Nephron progenitor cell (in vitro differentiated cells): ENCODE measurements around the gene EMC9.

ENCODE experiments used
- DNase-seq: peaks from one replicate; pipeline ENCODE4 v3.0.0; 2021
- H3K27ac Mint-ChIP-seq: 2 replicates; pipeline ENCODE4 v1.8.0; 2021; ENCODE audit warnings: mild to moderate bottlenecking, moderate library complexity, mixed read lengths
- H3K27me3 Mint-ChIP-seq: 2 replicates; pipeline ENCODE4 v1.8.0; 2021; ENCODE audit warnings: mild to moderate bottlenecking, low read depth, mixed read lengths; ENCODE audit not compliant: poor library complexity
- H3K36me3 Mint-ChIP-seq: 2 replicates; pipeline ENCODE4 v1.8.0; 2021; ENCODE audit warnings: low read depth, mixed read lengths
- H3K4me1 Mint-ChIP-seq: 2 replicates; pipeline ENCODE4 v1.8.0; 2021; ENCODE audit warnings: mixed read lengths
- H3K4me3 Mint-ChIP-seq: 2 replicates; pipeline ENCODE4 v1.8.0; 2021; ENCODE audit warnings: mild to moderate bottlenecking, moderate library complexity, mixed read lengths
- H3K9me3 Mint-ChIP-seq: 2 replicates; pipeline ENCODE4 v1.8.0; 2021; ENCODE audit warnings: mild to moderate bottlenecking, moderate library complexity, mixed read lengths
- TF ChIP-seq, protein P1 (sequence below): fragments of 200-600 bp; sonication (generic); IDR thresholded peaks from 2 replicates; pipeline ENCODE4 v1.5.0; 2021; ENCODE audit warnings: antibody characterized with exemption

Gene EMC9

DNA sequence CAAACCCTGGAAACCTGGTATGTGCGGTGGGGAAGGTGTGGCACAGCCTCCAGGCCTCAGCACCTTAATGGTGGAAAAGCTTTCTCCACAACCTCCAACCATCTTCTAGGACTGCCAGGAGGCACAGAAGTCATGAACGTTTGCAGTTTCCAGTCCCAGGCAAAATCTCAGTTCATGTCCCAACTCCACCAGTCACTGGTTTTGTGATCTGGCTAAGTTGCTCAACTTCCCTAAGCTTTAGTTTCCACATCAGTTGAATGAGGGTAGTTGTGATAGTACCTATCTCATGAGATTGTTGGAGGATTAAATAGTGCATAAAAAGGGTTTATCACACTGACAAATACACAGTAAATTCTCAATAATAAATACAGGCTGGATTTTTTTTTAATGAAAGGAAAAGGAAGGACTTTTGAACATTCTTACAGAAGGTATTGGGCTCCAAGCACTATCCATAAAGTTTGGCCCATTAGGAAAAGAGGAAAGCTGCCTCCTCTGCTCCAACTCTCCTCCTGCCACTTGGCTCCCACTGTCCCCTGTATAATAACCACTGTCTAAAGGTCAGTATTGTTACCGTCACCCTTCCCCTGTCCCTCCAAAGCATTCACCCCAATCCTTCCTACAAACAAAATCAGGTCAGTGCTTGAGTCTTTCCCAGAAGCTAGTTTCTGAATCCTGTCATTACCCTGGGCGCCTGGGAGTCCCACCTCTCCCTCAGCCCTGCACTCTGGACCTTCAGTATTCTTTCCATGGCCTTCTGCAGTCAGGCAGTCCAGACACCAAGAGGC lies 41.0 kb downstream of the EMC9 start:
- Mint-ChIP-seq H3K27ac (no peak overlapping the region), H3K36me3 (peaks cover 32% of the 10 kb centered on the region), H3K4me1 (peaks cover 14% of the 10 kb centered on the region), H3K27me3 (peaks cover 5% of the 10 kb centered on the region), H3K4me3 (no peak overlapping the region), H3K9me3 (peaks cover 14% of the 10 kb centered on the region)
- TF ChIP-seq, protein P1, sequence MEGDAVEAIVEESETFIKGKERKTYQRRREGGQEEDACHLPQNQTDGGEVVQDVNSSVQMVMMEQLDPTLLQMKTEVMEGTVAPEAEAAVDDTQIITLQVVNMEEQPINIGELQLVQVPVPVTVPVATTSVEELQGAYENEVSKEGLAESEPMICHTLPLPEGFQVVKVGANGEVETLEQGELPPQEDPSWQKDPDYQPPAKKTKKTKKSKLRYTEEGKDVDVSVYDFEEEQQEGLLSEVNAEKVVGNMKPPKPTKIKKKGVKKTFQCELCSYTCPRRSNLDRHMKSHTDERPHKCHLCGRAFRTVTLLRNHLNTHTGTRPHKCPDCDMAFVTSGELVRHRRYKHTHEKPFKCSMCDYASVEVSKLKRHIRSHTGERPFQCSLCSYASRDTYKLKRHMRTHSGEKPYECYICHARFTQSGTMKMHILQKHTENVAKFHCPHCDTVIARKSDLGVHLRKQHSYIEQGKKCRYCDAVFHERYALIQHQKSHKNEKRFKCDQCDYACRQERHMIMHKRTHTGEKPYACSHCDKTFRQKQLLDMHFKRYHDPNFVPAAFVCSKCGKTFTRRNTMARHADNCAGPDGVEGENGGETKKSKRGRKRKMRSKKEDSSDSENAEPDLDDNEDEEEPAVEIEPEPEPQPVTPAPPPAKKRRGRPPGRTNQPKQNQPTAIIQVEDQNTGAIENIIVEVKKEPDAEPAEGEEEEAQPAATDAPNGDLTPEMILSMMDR: no peak
- no peak for DNase-seq

DNA sequence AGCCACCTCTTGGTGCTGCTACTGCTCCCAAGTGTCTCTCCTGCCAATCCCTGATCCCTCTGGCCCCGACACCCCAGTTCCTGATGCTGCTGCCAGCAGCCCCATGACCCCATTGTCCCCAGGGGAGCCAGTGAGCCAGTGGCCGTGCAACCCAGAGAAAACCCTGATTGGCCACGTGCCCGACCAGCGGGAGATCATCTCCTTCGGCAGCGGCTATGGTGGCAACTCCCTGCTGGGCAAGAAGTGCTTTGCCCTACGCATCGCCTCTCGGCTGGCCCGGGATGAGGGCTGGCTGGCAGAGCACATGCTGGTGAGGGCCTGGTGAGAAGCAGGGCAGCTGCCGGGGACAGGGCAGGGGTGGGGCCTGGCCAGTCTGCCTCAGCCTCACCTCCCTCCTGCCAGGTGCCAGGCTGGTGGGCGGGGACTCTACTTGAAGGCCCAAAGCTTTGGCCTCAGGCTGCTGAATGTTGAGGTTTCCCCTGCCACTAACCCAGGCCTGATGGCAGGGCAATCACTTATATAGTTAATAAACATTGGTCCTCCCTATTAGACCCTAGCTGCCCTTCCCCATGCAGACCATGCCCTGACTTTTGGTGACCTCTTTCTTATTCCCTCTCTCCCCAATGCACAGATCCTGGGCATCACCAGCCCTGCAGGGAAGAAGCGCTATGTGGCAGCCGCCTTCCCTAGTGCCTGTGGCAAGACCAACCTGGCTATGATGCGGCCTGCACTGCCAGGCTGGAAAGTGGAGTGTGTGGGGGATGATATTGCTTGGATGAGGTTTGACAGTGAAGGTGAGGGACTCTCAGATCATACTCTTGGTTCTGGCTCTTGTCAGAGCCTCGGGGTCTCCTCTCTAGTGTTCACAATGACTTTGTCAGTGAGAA lies 42.2 kb downstream of the EMC9 start:
- no peak overlapping the region for H3K27ac Mint-ChIP-seq
- TF ChIP-seq, protein P1: no peak
- peaks cover 6% of the 10 kb centered on the region for H3K9me3 Mint-ChIP-seq
- peaks cover 20% of the 10 kb centered on the region for H3K36me3 Mint-ChIP-seq
- H3K4me1 Mint-ChIP-seq: peaks cover 22% of the 10 kb centered on the region
- no peak overlapping the region for H3K4me3 Mint-ChIP-seq
- DNase-seq: no peak
- peaks cover 8% of the 10 kb centered on the region for H3K27me3 Mint-ChIP-seq

DNA sequence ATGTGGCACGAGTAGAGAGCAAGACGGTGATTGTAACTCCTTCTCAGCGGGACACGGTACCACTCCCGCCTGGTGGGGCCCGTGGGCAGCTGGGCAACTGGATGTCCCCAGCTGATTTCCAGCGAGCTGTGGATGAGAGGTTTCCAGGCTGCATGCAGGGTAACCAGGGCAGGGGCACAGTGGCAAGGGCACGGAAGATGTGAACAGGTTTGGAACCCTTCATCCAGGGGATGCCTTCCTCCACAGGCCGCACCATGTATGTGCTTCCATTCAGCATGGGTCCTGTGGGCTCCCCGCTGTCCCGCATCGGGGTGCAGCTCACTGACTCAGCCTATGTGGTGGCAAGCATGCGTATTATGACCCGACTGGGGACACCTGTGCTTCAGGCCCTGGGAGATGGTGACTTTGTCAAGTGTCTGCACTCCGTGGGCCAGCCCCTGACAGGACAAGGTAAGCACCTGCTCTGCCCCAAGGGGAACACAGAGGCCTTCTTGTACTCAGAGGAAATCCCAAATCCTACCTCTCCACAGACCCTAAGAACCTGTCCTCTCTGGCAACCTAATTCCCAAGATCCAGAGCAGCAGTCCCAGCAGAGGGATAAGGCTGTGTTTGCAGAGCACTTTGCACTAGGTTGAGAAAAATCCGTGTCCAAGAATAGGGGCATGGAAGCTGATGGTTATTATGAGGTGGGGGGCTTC lies 43.0 kb downstream of the EMC9 start:
- Mint-ChIP-seq H3K9me3 (no peaks in the 10 kb centered on the region), H3K27ac (no peak overlapping the region), H3K36me3 (peaks cover 12% of the 10 kb centered on the region), H3K27me3 (peaks cover 8% of the 10 kb centered on the region), H3K4me3 (no peak overlapping the region), H3K4me1 (peaks cover 26% of the 10 kb centered on the region)
- no peak for DNase-seq
- TF ChIP-seq, protein P1: no peak

DNA sequence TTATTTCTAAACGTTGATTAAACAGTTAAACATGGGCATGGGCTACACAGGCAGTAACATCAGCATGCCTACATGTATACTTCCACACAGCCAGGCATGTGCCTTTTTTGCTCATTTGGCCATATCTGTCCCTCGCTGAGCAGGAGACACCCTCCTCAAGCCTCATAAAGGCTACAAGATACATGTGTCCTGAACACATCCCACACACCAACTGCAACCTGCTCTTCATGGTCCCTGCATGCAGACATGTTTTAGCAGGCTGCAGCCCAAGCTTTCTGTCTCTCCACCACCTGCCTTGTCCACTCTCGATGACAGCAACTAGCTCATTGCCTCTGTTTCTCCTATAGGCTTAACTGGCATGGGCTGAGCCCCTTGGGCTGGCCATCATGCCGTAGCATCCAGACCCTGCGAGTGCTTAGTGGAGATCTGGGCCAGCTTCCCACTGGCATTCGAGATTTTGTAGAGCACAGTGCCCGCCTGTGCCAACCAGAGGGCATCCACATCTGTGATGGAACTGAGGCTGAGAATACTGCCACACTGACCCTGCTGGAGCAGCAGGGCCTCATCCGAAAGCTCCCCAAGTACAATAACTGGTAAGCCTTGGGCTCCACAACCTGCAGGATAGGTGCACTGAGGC lies 44.7 kb downstream of the EMC9 start:
- TF ChIP-seq, protein P1: no peak
- Mint-ChIP-seq H3K27me3 (peaks cover 8% of the 10 kb centered on the region), H3K27ac (peak overlapping the region; percentile 29), H3K36me3 (no peaks in the 10 kb centered on the region), H3K9me3 (no peaks in the 10 kb centered on the region), H3K4me1 (peaks cover 32% of the 10 kb centered on the region), H3K4me3 (peak overlapping the region; percentile 32)
- DNase-seq: no peak

DNA sequence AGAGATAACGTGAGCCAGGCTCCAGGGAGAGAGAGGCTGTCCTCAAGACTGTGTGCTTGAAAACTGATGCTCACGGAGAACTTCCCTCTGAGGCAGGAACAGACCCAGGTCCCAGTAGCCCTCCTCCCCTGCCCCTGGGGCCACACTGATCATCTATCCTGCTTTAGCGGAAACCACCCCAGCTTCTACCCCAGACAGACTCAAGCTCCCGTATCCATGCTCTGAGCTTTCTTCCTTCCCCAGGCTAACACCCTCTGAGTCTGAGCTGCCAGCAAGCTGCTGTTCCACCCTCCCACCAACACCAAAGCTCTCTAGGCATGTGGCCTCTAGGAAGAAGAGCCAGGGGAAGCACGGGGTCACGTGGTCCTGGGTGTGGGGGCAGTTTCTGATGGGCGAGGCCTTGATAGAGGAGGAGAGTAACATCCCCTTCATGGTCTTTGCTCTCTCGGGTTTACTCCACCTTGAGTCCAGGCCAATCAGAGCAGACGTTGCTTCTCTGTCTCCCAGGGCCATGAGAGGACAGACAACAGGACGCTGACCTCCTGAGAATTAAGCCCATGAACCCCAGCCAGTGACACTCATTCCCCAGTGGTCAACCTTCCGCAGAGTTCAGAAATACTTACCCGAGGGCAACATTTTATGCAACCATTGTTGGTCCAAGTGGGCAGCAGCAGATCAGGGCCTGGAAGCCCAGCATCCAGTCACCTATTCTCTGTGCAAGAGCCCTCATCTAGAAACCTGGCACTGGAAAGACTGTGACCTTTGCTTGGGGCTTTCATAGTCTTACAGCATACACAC lies 45.9 kb downstream of the EMC9 start:
- peak overlapping the region; percentile 99 for H3K27ac Mint-ChIP-seq
- H3K9me3 Mint-ChIP-seq: no peaks in the 10 kb centered on the region
- no peaks in the 10 kb centered on the region for H3K36me3 Mint-ChIP-seq
- TF ChIP-seq, protein P1: no peak
- peaks cover 12% of the 10 kb centered on the region for H3K27me3 Mint-ChIP-seq
- peaks cover 36% of the 10 kb centered on the region for H3K4me1 Mint-ChIP-seq
- peak overlapping the region; percentile 96 for H3K4me3 Mint-ChIP-seq
- DNase-seq: peak; percentile 59
